Suprapubic skin (tissue), 3 donors: ENCODE measurements around the gene NMU.

Experiments used
- EP300 ChIP-seq: sonication (generic); formaldehyde crosslinking; IDR thresholded peaks from one replicate; pipeline ENCODE4 v1.6.1; 2017; ENCODE audit warnings: antibody characterized with exemption
- POLR2A ChIP-seq, 2 donors: fragments of 450-650 bp; IDR thresholded peaks; one replicate each; pipeline ENCODE4 v1.6.1; 2017; ENCODE audit warnings: antibody characterized with exemption in 2 of 2, mild to moderate bottlenecking in 2 of 2, moderate library complexity in 2 of 2
- TF ChIP-seq, protein P1 (sequence below), 2 donors: fragments of 200-600 bp in 1 of 2; fragments of 450-650 bp in 1 of 2; sonication (generic) in 1 of 2; IDR thresholded peaks; one replicate each; pipeline ENCODE4 v1.5.1; 2016 to 2019; ENCODE audit warnings: antibody characterized with exemption in 2 of 2, mild to moderate bottlenecking in 1 of 2, moderate library complexity in 1 of 2

DNA sequence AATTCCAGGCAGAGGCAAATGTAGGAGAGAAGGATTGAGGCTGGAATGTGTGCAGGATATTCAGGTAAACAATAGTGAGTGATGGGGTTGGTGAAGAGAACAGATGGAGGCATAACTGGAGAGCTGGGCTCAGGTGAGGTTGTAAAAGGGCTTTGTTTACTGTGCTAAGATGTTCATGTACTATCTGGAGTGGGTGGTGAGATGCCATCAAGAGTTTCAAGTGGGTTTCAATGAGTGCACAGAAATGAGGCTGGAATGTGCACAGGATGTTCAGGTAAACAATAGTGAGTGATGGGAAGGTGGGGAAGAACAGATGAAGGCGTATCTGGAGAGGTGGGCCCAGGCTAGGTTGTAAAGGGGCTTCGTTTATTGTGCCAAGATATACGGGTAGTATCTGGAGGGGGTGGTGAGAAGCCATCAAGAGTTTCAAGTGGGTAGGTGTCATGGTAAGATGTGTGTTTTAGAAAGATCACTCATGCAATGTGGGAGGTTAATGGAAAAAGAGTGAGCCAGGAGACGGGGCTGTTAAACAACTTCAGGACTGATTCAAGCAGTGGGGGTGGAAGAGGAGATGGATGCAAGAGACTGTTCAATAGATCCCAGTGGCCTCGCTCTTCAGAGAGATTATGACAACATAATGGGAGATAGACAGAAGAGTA, 25.4 kb upstream of the NMU start:
- TF ChIP-seq, protein P1, sequence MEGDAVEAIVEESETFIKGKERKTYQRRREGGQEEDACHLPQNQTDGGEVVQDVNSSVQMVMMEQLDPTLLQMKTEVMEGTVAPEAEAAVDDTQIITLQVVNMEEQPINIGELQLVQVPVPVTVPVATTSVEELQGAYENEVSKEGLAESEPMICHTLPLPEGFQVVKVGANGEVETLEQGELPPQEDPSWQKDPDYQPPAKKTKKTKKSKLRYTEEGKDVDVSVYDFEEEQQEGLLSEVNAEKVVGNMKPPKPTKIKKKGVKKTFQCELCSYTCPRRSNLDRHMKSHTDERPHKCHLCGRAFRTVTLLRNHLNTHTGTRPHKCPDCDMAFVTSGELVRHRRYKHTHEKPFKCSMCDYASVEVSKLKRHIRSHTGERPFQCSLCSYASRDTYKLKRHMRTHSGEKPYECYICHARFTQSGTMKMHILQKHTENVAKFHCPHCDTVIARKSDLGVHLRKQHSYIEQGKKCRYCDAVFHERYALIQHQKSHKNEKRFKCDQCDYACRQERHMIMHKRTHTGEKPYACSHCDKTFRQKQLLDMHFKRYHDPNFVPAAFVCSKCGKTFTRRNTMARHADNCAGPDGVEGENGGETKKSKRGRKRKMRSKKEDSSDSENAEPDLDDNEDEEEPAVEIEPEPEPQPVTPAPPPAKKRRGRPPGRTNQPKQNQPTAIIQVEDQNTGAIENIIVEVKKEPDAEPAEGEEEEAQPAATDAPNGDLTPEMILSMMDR (IDR thresholded peaks at IDR 0.05): no peak
- no peak for TF ChIP-seq POLR2A (IDR thresholded peaks at IDR 0.05)
- TF ChIP-seq EP300: no peak
